ENCODE data around the gene NFIA. TPM values are rescaled to one million over a fixed set of nuclear protein-coding genes. Genes with fewer than 3 reads are reported as not detected.

The NFIA gene
- total and polyA plus RNA-seq, 2 donors: 7.9 to 10.3 TPM

DNA sequence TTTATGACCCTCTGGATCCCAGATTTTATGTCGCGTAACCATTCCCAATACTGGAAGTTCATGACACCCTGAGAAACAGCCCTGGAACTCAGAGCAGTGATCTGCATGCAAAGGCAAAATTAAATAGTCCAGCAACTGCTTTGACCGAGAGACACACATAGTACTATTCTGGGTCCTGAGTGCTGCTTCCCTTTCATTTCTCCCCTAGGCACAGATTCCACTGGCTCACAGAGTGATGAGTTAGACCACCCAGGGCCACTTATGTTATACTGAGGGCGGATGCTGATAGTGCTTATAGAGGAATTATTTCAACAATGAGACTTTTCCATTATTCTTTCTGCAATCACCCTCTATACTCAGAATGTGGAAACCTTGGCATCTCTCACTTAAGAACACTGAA is 69.2 kb downstream of the NFIA start:
- WGBS: 97% methylated on average over 4 of the region's 4 CpGs

DNA sequence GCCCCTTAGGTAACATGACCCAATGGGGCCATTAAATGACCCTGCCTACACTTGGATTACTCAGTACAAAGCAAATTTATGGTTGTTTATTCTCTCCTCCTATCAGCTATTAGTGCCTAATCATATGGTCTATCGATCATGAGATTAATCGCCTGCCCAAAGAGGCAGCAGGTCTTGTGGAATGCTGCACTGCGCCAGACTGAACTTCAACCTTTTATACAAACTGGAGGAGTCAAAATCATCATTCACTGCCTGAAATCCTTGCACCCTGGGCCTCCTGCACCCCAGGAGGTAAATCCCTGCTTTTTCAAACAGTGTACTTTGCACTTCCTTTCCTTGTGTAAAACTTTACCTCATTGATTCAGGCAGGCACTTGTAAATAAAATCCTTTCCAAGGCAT is 69.7 kb downstream of the NFIA start:
- 97% methylated on average over 3 of the region's 3 CpGs for WGBS
- Histone ChIP-seq H3K36me3 (ENCODE audit: control insufficient read depth in 2 of 2, insufficient read depth in 2 of 2, low read length in 1 of 2) (no peaks in the 10 kb centered on the region), H3K9me3 (ENCODE audit: control insufficient read depth in 2 of 2, insufficient read depth in 1 of 2, low read length in 1 of 2) (no peaks in the 10 kb centered on the region), H3K27me3 (ENCODE audit: control insufficient read depth in 2 of 2, insufficient read depth in 1 of 2, low read length in 1 of 2) (peaks cover 0 to 5% of the 10 kb centered on the region in 2 donors), H3K27ac (ENCODE audit: low read depth in 1 of 2, low read length in 1 of 2) (no peak overlapping the region), H3K4me1 (ENCODE audit: control insufficient read depth in 2 of 2, insufficient read depth in 2 of 2, low read length in 2 of 2) (no peaks in the 10 kb centered on the region), H3K4me3 (ENCODE audit: low read length in 2 of 2) (no peak overlapping the region)
- no peak for DNase-seq (ENCODE audit: low read depth in 6 of 9, low spot score in 9 of 9)

More for the DNA sequence above, 69.2 kb downstream of the NFIA start:
- Histone ChIP-seq H3K9me3 (ENCODE audit: control insufficient read depth in 2 of 2, insufficient read depth in 1 of 2, low read length in 1 of 2) (no peaks in the 10 kb centered on the region), H3K27me3 (ENCODE audit: control insufficient read depth in 2 of 2, insufficient read depth in 1 of 2, low read length in 1 of 2) (peaks cover 0 to 5% of the 10 kb centered on the region in 2 donors), H3K4me1 (ENCODE audit: control insufficient read depth in 2 of 2, insufficient read depth in 2 of 2, low read length in 2 of 2) (no peaks in the 10 kb centered on the region), H3K27ac (ENCODE audit: low read depth in 1 of 2, low read length in 1 of 2) (no peak overlapping the region), H3K4me3 (ENCODE audit: low read length in 2 of 2) (no peak overlapping the region), H3K36me3 (ENCODE audit: control insufficient read depth in 2 of 2, insufficient read depth in 2 of 2, low read length in 1 of 2) (no peaks in the 10 kb centered on the region)
- no peak for DNase-seq (ENCODE audit: low read depth in 6 of 9, low spot score in 9 of 9)

DNA sequence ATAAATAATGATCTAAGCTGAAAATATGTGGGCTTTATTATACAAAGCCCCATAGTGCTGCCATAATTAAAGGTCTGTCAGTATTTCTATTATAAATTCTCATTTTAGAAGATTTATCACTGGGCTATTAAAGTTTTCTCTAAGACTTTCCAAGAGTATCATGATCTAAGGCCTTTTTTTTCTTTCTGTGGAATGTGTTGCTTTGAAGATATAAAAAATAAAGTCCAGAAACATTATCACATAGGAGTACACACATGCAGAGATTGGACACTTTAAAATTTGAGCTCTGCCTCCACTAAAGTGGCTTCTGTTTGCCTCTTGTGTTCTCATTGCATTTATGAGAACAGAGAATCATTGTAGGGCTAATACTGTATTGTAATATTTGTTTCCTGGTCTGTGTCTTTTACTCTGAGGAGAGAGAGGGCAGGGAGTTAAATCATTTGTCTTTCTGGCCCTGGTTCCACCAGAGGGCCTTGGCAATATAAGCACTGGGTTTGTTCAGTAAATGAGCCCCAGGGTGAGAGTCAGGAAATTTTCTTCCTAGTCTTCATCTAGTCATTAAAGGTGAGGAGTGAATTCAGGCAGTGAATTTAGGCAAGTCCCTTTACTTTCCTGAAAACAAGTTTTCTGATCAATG is 70.2 kb downstream of the NFIA start:
- H3K4me3 ChIP-seq (ENCODE audit: low read length in 2 of 2): no peak overlapping the region
- no peaks in the 10 kb centered on the region for H3K4me1 ChIP-seq (ENCODE audit: control insufficient read depth in 2 of 2, insufficient read depth in 2 of 2, low read length in 2 of 2)
- H3K27ac ChIP-seq (ENCODE audit: low read depth in 1 of 2, low read length in 1 of 2): no peak overlapping the region

GRCh38 chr1:61156576-61157467 is 74.5 kb downstream of the NFIA start:
- Histone ChIP-seq H3K36me3 (ENCODE audit: control insufficient read depth in 2 of 2, insufficient read depth in 2 of 2, low read length in 1 of 2) (no peaks in the 10 kb centered on the region), H3K9me3 (ENCODE audit: control insufficient read depth in 2 of 2, insufficient read depth in 1 of 2, low read length in 1 of 2) (no peaks in the 10 kb centered on the region), H3K27ac (ENCODE audit: low read depth in 1 of 2, low read length in 1 of 2) (no peak overlapping the region), H3K27me3 (ENCODE audit: control insufficient read depth in 2 of 2, insufficient read depth in 1 of 2, low read length in 1 of 2) (no peaks in the 10 kb centered on the region), H3K4me1 (ENCODE audit: control insufficient read depth in 2 of 2, insufficient read depth in 2 of 2, low read length in 2 of 2) (no peaks in the 10 kb centered on the region), H3K4me3 (ENCODE audit: low read length in 2 of 2) (no peak overlapping the region)
- no peak for DNase-seq (ENCODE audit: low read depth in 6 of 9, low spot score in 9 of 9)
- WGBS: 71% methylated on average over 4 of the region's 4 CpGs

More for the DNA sequence above, 70.2 kb downstream of the NFIA start:
- no peak for DNase-seq (ENCODE audit: low read depth in 6 of 9, low spot score in 9 of 9)
- no peaks in the 10 kb centered on the region for H3K36me3 ChIP-seq (ENCODE audit: control insufficient read depth in 2 of 2, insufficient read depth in 2 of 2, low read length in 1 of 2)
- H3K9me3 ChIP-seq (ENCODE audit: control insufficient read depth in 2 of 2, insufficient read depth in 1 of 2, low read length in 1 of 2): no peaks in the 10 kb centered on the region
- peaks cover 0 to 5% of the 10 kb centered on the region in 2 donors for H3K27me3 ChIP-seq (ENCODE audit: control insufficient read depth in 2 of 2, insufficient read depth in 1 of 2, low read length in 1 of 2)

GRCh38 chr1:61157468-61157987 is 75.2 kb downstream of the NFIA start:
- under 1% methylated on average over 3 of the region's 3 CpGs for WGBS
- H3K4me1 ChIP-seq (ENCODE audit: control insufficient read depth in 2 of 2, insufficient read depth in 2 of 2, low read length in 2 of 2): no peaks in the 10 kb centered on the region
- H3K4me3 ChIP-seq (ENCODE audit: low read length in 2 of 2): no peak overlapping the region
- H3K27ac ChIP-seq (ENCODE audit: low read depth in 1 of 2, low read length in 1 of 2): no peak overlapping the region
- DNase-seq (ENCODE audit: low read depth in 6 of 9, low spot score in 9 of 9): peak in 2 of 9 donors; percentile 5 to 20
- no peaks in the 10 kb centered on the region for H3K9me3 ChIP-seq (ENCODE audit: control insufficient read depth in 2 of 2, insufficient read depth in 1 of 2, low read length in 1 of 2)
- no peaks in the 10 kb centered on the region for H3K36me3 ChIP-seq (ENCODE audit: control insufficient read depth in 2 of 2, insufficient read depth in 2 of 2, low read length in 1 of 2)
- H3K27me3 ChIP-seq (ENCODE audit: control insufficient read depth in 2 of 2, insufficient read depth in 1 of 2, low read length in 1 of 2): no peaks in the 10 kb centered on the region

DNA sequence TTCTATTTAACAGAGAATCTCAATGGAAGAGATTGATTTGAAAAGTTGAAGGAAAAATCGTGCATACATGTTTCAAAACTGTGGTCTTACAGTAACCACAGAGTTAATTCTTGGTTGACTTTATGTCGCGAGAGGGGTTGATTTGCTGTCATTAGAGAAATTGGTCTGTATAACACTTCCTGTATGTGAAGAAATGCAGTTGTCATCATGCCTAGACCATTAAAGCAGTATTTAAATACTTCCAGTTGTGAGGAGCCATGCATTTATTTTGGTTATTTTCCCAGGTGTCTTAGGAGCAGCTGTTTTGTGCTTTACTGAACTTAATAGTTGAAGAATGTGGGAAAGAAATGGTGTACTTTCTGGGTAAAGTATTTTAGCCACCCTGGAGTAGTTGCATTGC is 76.2 kb downstream of the NFIA start:
- WGBS: 6% methylated on average over 3 of the region's 3 CpGs
- Histone ChIP-seq H3K36me3 (ENCODE audit: control insufficient read depth in 2 of 2, insufficient read depth in 2 of 2, low read length in 1 of 2) (no peaks in the 10 kb centered on the region), H3K27ac (ENCODE audit: low read depth in 1 of 2, low read length in 1 of 2) (no peak overlapping the region), H3K9me3 (ENCODE audit: control insufficient read depth in 2 of 2, insufficient read depth in 1 of 2, low read length in 1 of 2) (no peaks in the 10 kb centered on the region), H3K4me1 (ENCODE audit: control insufficient read depth in 2 of 2, insufficient read depth in 2 of 2, low read length in 2 of 2) (no peaks in the 10 kb centered on the region), H3K27me3 (ENCODE audit: control insufficient read depth in 2 of 2, insufficient read depth in 1 of 2, low read length in 1 of 2) (no peaks in the 10 kb centered on the region), H3K4me3 (ENCODE audit: low read length in 2 of 2) (no peak overlapping the region)
- no peak for DNase-seq (ENCODE audit: low read depth in 6 of 9, low spot score in 9 of 9)

DNA sequence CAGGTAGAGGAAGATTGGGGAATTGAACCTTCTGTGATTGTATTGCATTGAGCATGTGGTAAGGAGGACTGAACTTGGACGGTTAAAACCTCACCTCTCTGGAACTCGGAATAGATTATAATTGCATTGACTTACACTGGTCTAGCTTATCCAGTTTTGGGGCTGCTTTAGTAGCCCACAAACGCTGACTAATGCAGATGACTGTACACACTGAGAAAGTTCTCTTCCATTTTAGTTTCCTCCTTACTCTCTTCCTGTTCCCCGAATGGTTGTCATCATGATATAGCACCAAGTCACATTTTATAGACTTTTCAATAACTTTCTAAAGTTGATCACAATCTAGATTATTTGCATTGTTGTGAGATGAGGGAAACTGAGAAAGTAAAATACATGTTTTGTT is 78.2 kb downstream of the NFIA start:
- Histone ChIP-seq H3K4me3 (ENCODE audit: low read length in 2 of 2) (no peak overlapping the region), H3K36me3 (ENCODE audit: control insufficient read depth in 2 of 2, insufficient read depth in 2 of 2, low read length in 1 of 2) (no peaks in the 10 kb centered on the region), H3K4me1 (ENCODE audit: control insufficient read depth in 2 of 2, insufficient read depth in 2 of 2, low read length in 2 of 2) (no peaks in the 10 kb centered on the region), H3K27me3 (ENCODE audit: control insufficient read depth in 2 of 2, insufficient read depth in 1 of 2, low read length in 1 of 2) (no peaks in the 10 kb centered on the region), H3K9me3 (ENCODE audit: control insufficient read depth in 2 of 2, insufficient read depth in 1 of 2, low read length in 1 of 2) (no peaks in the 10 kb centered on the region), H3K27ac (ENCODE audit: low read depth in 1 of 2, low read length in 1 of 2) (no peak overlapping the region)
- WGBS: 80% methylated on average over 4 of the region's 4 CpGs
- no peak for DNase-seq (ENCODE audit: low read depth in 6 of 9, low spot score in 9 of 9)

- Histone ChIP-seq H3K9me3 (ENCODE audit: control insufficient read depth in 2 of 2, insufficient read depth in 1 of 2, low read length in 1 of 2) (no peaks in the 10 kb centered on the region), H3K4me3 (ENCODE audit: low read length in 2 of 2) (no peak overlapping the region), H3K27me3 (ENCODE audit: control insufficient read depth in 2 of 2, insufficient read depth in 1 of 2, low read length in 1 of 2) (no peaks in the 10 kb centered on the region), H3K4me1 (ENCODE audit: control insufficient read depth in 2 of 2, insufficient read depth in 2 of 2, low read length in 2 of 2) (no peaks in the 10 kb centered on the region), H3K36me3 (ENCODE audit: control insufficient read depth in 2 of 2, insufficient read depth in 2 of 2, low read length in 1 of 2) (no peaks in the 10 kb centered on the region), H3K27ac (ENCODE audit: low read depth in 1 of 2, low read length in 1 of 2) (no peak overlapping the region)
- 96% methylated on average over 4 of the region's 4 CpGs for WGBS
- DNase-seq (ENCODE audit: low read depth in 6 of 9, low spot score in 9 of 9): no peak
These were observed 80.3 kb downstream of the NFIA start for GRCh38 chr1:61162520-61163258.

DNA sequence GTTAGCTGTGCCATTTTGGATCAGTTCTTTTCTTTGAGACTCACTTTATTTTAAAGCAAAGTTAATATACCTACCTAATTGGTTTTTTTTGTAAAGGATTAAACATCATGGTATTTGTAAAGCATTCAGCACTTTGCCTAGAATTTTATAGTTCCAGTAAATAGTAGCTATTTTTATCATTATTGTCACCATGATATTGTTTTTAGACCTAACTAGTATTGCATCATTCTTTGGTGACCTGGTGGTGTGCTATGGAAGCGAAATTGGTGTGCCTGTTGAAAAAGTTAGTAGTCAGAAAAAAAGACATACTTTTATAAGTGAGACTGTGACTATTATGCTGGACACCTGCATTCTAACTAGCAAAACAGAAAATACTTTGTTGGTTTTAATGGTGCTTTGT is 81.0 kb downstream of the NFIA start:
- 91% methylated on average over 1 of the region's 1 CpG for WGBS
- Histone ChIP-seq H3K36me3 (ENCODE audit: control insufficient read depth in 2 of 2, insufficient read depth in 2 of 2, low read length in 1 of 2) (no peaks in the 10 kb centered on the region), H3K27ac (ENCODE audit: low read depth in 1 of 2, low read length in 1 of 2) (no peak overlapping the region), H3K9me3 (ENCODE audit: control insufficient read depth in 2 of 2, insufficient read depth in 1 of 2, low read length in 1 of 2) (no peaks in the 10 kb centered on the region), H3K4me3 (ENCODE audit: low read length in 2 of 2) (no peak overlapping the region), H3K4me1 (ENCODE audit: control insufficient read depth in 2 of 2, insufficient read depth in 2 of 2, low read length in 2 of 2) (no peaks in the 10 kb centered on the region), H3K27me3 (ENCODE audit: control insufficient read depth in 2 of 2, insufficient read depth in 1 of 2, low read length in 1 of 2) (no peaks in the 10 kb centered on the region)
- no peak for DNase-seq (ENCODE audit: low read depth in 6 of 9, low spot score in 9 of 9)

Measured in thymus (tissue), 11 donors.